Measurements from ENCODE around the gene KCNMB2. TPM values are rescaled to one million over a fixed set of nuclear protein-coding genes. Genes with fewer than 3 reads are reported as not detected.

The KCNMB2 gene
- total RNA-seq, 2 donors from 2014 or later: not detected

DNA sequence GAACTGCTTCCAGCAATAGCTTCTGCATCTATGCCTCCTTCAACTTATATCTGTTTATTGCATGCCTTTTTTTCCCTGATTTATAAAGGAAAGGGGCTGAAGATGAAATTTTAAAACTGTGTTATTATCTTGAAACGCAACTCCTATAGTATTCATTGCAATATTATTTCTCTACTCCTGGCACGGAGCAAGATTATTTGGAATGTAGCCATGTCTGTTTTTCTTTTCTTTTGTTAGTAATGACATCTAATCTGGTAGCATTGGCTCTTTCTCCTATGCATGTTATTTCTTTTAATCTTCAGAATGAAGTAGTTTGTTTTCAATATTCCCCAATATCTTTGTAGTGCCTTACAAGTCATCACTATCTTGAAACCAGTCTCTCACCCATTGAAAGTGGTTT, 33.6 kb downstream of the KCNMB2 start:
- peaks cover 7% of the 10 kb centered on the region for H3K27me3 Mint-ChIP-seq

GRCh38 chr3:178583963-178584575, 47.8 kb downstream of the KCNMB2 start:
- no peak overlapping the region for H3K4me3 Mint-ChIP-seq
- H3K36me3 Mint-ChIP-seq (ENCODE audit: low read depth): no peaks in the 10 kb centered on the region
- H3K27me3 Mint-ChIP-seq: no peaks in the 10 kb centered on the region
- H3K4me1 Mint-ChIP-seq: no peaks in the 10 kb centered on the region
- peaks cover 3% of the 10 kb centered on the region for H3K9me3 Mint-ChIP-seq
- H3K27ac Mint-ChIP-seq: no peak overlapping the region
- no peak for ATAC-seq (replicated peaks)

More for the DNA sequence above, 33.6 kb downstream of the KCNMB2 start:
- ATAC-seq (replicated peaks): no peak
- H3K36me3 Mint-ChIP-seq (ENCODE audit: low read depth): no peaks in the 10 kb centered on the region
- no peaks in the 10 kb centered on the region for H3K9me3 Mint-ChIP-seq
- H3K4me1 Mint-ChIP-seq: no peaks in the 10 kb centered on the region
- no peak overlapping the region for H3K27ac Mint-ChIP-seq
- no peak overlapping the region for H3K4me3 Mint-ChIP-seq

GRCh38 chr3:178584722-178585380, 48.6 kb downstream of the KCNMB2 start:
- no peak overlapping the region for H3K4me3 Mint-ChIP-seq
- no peaks in the 10 kb centered on the region for H3K27me3 Mint-ChIP-seq
- H3K9me3 Mint-ChIP-seq: no peaks in the 10 kb centered on the region
- no peaks in the 10 kb centered on the region for H3K36me3 Mint-ChIP-seq (ENCODE audit: low read depth)
- H3K27ac Mint-ChIP-seq: no peak overlapping the region
- no peaks in the 10 kb centered on the region for H3K4me1 Mint-ChIP-seq
- ATAC-seq (replicated peaks): no peak

DNA sequence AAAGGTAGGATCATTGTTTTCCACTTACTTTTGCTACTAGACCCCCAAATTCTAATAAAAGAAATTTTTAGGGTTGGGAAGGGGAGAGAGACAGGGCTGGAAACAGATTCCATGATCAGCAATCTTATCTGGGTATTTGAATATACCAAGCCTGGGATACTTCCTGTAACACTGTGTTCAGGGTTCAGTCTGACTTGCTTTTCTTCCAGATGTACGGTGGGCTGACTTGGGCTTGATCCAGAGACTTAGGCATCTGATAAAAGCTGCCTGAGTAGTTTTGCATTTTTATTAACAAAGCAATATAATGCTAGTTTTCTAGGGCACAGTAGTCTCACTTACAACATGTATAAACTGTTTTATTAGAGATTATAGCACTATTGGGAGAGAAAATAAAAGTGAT, 49.2 kb downstream of the KCNMB2 start:
- H3K27me3 Mint-ChIP-seq: no peaks in the 10 kb centered on the region
- H3K4me1 Mint-ChIP-seq: no peaks in the 10 kb centered on the region
- no peaks in the 10 kb centered on the region for H3K36me3 Mint-ChIP-seq (ENCODE audit: low read depth)
- no peak overlapping the region for H3K4me3 Mint-ChIP-seq
- H3K27ac Mint-ChIP-seq: no peak overlapping the region
- ATAC-seq (replicated peaks): no peak
- H3K9me3 Mint-ChIP-seq: no peaks in the 10 kb centered on the region

DNA sequence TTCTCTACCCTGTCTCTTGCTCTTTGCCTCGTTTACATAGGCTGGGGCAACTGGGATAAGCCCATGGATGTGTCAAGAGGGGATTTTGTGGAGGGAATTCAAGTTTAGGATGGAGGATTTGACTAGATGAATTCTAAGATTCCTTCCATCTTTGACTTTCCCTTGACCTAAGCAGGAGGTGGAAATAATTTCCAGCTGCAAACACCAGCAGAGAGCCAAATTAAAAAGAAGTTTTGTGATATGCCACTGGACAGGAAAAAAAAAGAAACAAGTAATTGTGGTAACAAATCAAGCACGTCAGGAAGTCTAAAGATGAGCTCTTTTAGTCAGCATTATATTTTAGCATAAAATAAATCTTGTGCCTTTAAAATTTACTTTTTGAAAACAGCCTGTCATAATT, 49.8 kb downstream of the KCNMB2 start:
- H3K9me3 Mint-ChIP-seq: no peaks in the 10 kb centered on the region
- ATAC-seq (replicated peaks): no peak
- H3K4me3 Mint-ChIP-seq: no peak overlapping the region
- no peak overlapping the region for H3K27ac Mint-ChIP-seq
- H3K4me1 Mint-ChIP-seq: no peaks in the 10 kb centered on the region
- no peaks in the 10 kb centered on the region for H3K36me3 Mint-ChIP-seq (ENCODE audit: low read depth)
- no peaks in the 10 kb centered on the region for H3K27me3 Mint-ChIP-seq

DNA sequence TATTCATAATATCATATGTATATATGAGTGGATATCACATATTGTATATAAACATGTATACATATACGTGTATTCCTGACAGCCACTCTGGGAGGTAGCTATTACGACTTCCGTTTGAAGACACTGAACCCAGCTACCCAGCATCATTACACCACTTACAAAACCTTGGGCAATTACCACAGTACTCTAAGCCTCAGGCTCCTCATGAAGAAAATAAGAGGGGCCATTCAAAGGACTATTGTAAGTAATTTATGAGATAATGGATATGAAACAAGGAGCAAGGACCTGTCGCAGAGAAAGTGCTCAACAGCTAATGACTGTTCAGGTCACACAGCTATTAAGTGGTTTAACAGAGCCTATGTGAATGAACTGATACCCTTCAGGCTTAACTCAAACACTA, 52.4 kb downstream of the KCNMB2 start:
- no peak overlapping the region for H3K4me3 Mint-ChIP-seq
- ATAC-seq (replicated peaks): no peak
- no peak overlapping the region for H3K27ac Mint-ChIP-seq
- no peaks in the 10 kb centered on the region for H3K9me3 Mint-ChIP-seq
- H3K27me3 Mint-ChIP-seq: peaks cover 6% of the 10 kb centered on the region
- no peaks in the 10 kb centered on the region for H3K36me3 Mint-ChIP-seq (ENCODE audit: low read depth)
- no peaks in the 10 kb centered on the region for H3K4me1 Mint-ChIP-seq

DNA sequence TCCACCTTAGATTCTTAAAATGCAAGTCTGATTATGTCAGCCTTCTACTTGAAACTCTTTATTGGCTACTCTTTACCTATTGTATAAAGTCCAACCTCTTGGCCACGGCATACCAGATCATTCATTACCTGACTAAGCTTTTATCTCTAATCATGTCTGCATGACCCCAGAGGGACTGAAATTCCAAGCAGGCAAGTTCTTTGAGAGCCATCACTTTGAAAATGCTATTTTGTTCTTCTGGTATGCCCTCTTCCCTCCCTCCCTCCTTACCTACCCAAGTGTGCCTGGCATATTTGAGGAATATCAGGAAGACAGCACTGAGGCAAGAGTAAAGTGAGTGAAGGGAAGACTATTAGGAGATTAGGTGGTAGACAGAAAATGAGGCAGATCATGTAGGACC, 57.5 kb downstream of the KCNMB2 start:
- H3K27me3 Mint-ChIP-seq: peaks cover 27% of the 10 kb centered on the region
- H3K4me1 Mint-ChIP-seq: no peaks in the 10 kb centered on the region
- no peak for ATAC-seq (replicated peaks)
- no peaks in the 10 kb centered on the region for H3K36me3 Mint-ChIP-seq (ENCODE audit: low read depth)
- no peak overlapping the region for H3K4me3 Mint-ChIP-seq
- no peak overlapping the region for H3K27ac Mint-ChIP-seq
- no peaks in the 10 kb centered on the region for H3K9me3 Mint-ChIP-seq

DNA sequence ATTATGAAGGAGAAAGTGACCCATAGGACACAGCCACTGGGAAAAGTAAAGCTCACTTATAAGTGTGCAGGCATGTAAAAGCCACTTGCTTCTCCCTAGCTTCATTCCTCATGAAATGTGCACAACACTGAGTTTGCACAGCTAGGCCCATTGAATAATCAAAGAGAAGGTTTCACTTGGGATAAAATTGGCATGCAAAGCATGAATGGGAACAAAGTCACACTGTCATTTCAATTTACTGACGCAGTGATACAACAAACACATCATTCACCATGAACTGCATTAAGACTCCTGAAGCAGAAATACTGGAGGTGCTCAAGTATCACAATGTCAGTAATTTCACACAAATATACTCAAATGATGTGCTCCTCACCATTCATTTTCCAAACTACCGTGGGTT, 61.1 kb downstream of the KCNMB2 start:
- ATAC-seq (replicated peaks): no peak
- no peaks in the 10 kb centered on the region for H3K36me3 Mint-ChIP-seq (ENCODE audit: low read depth)
- H3K27ac Mint-ChIP-seq: no peak overlapping the region
- H3K27me3 Mint-ChIP-seq: peaks cover 26% of the 10 kb centered on the region
- no peak overlapping the region for H3K4me3 Mint-ChIP-seq
- H3K9me3 Mint-ChIP-seq: no peaks in the 10 kb centered on the region
- no peaks in the 10 kb centered on the region for H3K4me1 Mint-ChIP-seq

DNA sequence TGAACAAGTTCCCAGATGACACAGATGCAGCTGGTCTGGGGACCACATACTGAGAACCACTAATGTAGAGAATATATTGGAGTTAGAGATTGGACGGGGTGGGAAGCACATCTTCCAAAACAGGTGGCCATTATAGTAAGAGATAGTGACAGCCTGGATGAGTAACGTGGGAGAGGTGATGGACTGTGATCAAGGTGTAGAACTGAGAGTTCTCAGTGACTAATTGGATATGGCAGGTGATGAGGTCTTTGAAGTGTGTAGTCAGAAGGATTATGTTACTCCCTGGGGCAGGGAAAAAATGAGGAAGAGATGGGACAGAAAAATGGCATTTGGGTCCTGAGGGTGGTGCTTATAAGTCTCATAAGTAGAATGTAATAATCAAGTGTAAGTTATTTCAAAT, 66.6 kb downstream of the KCNMB2 start:
- H3K9me3 Mint-ChIP-seq: no peaks in the 10 kb centered on the region
- H3K4me3 Mint-ChIP-seq: no peak overlapping the region
- no peaks in the 10 kb centered on the region for H3K4me1 Mint-ChIP-seq
- no peak for ATAC-seq (replicated peaks)
- H3K27ac Mint-ChIP-seq: no peak overlapping the region
- peaks cover 10% of the 10 kb centered on the region for H3K27me3 Mint-ChIP-seq
- H3K36me3 Mint-ChIP-seq (ENCODE audit: low read depth): no peaks in the 10 kb centered on the region

DNA sequence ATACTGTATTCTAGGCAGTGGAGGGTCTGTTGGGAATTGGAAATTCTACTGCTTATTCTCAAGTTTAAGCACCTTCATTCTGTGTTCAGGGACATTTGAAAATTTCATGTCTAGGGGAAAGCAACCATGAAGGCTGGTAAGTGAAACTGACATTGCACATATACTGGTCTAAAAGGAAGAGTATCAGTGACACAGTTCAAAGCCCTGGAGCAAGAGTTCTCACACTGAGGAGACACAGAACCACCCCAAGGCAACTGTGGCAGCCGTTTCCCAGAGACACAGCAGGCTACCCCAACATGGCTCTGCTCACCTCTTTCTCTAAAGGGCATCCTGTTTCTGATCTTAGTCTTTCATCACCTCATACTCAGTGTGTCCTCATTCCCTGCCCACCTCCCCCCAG, 67.5 kb downstream of the KCNMB2 start:
- no peaks in the 10 kb centered on the region for H3K9me3 Mint-ChIP-seq
- no peaks in the 10 kb centered on the region for H3K36me3 Mint-ChIP-seq (ENCODE audit: low read depth)
- no peaks in the 10 kb centered on the region for H3K4me1 Mint-ChIP-seq
- no peak overlapping the region for H3K27ac Mint-ChIP-seq
- no peak for ATAC-seq (replicated peaks)
- no peak overlapping the region for H3K4me3 Mint-ChIP-seq
- peaks cover 6% of the 10 kb centered on the region for H3K27me3 Mint-ChIP-seq

DNA sequence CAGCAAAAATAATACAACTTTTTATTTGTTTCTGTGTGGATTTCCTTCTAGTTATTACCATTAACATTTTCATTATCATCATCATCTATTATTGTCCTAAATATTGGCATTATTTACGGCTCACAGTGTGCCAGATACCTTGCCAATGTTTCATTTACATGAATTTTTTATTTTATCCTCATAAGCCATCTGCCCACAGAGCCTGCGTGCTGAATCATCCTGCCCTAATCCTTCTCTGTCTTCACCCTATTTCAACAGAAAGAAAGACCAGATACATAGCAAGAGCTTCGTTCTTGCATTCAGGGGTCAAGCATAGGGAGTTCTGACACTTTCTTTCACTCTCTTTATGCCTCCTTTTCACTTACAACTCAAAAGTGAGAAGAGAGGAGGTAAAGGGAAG, 82.0 kb downstream of the KCNMB2 start:
- H3K9me3 Mint-ChIP-seq: no peaks in the 10 kb centered on the region
- no peak overlapping the region for H3K27ac Mint-ChIP-seq
- H3K4me1 Mint-ChIP-seq: no peaks in the 10 kb centered on the region
- no peaks in the 10 kb centered on the region for H3K36me3 Mint-ChIP-seq (ENCODE audit: low read depth)
- no peak overlapping the region for H3K4me3 Mint-ChIP-seq
- no peaks in the 10 kb centered on the region for H3K27me3 Mint-ChIP-seq
- no peak for ATAC-seq (replicated peaks)

- ATAC-seq (replicated peaks): no peak
- Mint-ChIP-seq H3K27me3 (no peaks in the 10 kb centered on the region), H3K27ac (no peak overlapping the region), H3K36me3 (ENCODE audit: low read depth) (no peaks in the 10 kb centered on the region), H3K4me3 (no peak overlapping the region), H3K4me1 (no peaks in the 10 kb centered on the region), H3K9me3 (no peaks in the 10 kb centered on the region)
Measured at GRCh38 chr3:178618896-178619295, 82.7 kb downstream of the KCNMB2 start.

- Mint-ChIP-seq H3K4me3 (no peak overlapping the region), H3K27ac (no peak overlapping the region), H3K4me1 (no peaks in the 10 kb centered on the region), H3K9me3 (no peaks in the 10 kb centered on the region), H3K36me3 (ENCODE audit: low read depth) (no peaks in the 10 kb centered on the region), H3K27me3 (no peaks in the 10 kb centered on the region)
- ATAC-seq (replicated peaks): no peak
Measured at GRCh38 chr3:178623666-178624255, 87.5 kb downstream of the KCNMB2 start.

- Mint-ChIP-seq H3K4me3 (no peak overlapping the region), H3K27me3 (no peaks in the 10 kb centered on the region), H3K36me3 (ENCODE audit: low read depth) (no peaks in the 10 kb centered on the region), H3K4me1 (no peaks in the 10 kb centered on the region), H3K9me3 (no peaks in the 10 kb centered on the region), H3K27ac (no peak overlapping the region)
- ATAC-seq (replicated peaks): no peak
Measured at GRCh38 chr3:178624276-178624675, 88.0 kb downstream of the KCNMB2 start.

DNA sequence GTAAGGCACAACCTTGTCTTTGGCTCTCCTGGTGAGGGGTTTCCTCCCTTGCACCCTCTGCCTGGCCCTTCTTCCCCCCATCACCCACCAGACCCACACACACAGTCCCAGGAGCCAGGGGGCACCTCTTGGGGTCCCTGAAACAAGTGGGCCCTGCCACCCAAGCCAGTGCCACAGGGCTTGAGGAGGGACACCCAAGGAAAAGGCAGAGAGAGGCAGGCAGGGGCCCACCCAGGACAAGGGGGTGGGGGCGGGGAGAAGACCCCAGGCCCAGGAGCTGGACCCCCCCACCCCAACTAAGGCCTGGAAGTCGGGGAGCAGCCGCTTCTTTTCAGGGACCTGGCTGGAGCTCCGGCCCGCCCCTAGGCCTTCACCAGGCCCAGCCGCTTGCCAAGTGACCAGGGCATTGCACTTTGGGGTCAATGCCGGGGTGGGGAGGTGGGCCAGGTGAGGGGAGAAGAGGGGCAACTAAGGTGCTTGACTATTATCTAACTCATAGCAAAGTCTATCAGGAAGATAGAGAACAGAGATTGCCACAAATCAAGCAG, 88.9 kb downstream of the KCNMB2 start:
- H3K27ac Mint-ChIP-seq: no peak overlapping the region
- no peaks in the 10 kb centered on the region for H3K36me3 Mint-ChIP-seq (ENCODE audit: low read depth)
- ATAC-seq (replicated peaks): no peak
- no peaks in the 10 kb centered on the region for H3K4me1 Mint-ChIP-seq
- no peak overlapping the region for H3K4me3 Mint-ChIP-seq
- H3K27me3 Mint-ChIP-seq: no peaks in the 10 kb centered on the region
- no peaks in the 10 kb centered on the region for H3K9me3 Mint-ChIP-seq

Measured in activated T-helper 17 cell treated with anti-CD3 and anti-CD28 coated beads, Interleukin-2, amount 50 U/mL, for 72 hours (primary cell).